Measurements from ENCODE around the gene CARNS1. TPM values are rescaled to one million over a fixed set of nuclear protein-coding genes. Genes with fewer than 3 reads are reported as not detected.
A peak's percentile ranks its signal among the peaks of the same experiment; 100 is the strongest.

Gene CARNS1
- total and polyA plus RNA-seq, 9 of the 15 experiments (the other 6 are each of a cell fraction or from before 2014, with no cell fraction given), result 0.01 to 0.18 (median 0.06) TPM; not detected in 3

DNA sequence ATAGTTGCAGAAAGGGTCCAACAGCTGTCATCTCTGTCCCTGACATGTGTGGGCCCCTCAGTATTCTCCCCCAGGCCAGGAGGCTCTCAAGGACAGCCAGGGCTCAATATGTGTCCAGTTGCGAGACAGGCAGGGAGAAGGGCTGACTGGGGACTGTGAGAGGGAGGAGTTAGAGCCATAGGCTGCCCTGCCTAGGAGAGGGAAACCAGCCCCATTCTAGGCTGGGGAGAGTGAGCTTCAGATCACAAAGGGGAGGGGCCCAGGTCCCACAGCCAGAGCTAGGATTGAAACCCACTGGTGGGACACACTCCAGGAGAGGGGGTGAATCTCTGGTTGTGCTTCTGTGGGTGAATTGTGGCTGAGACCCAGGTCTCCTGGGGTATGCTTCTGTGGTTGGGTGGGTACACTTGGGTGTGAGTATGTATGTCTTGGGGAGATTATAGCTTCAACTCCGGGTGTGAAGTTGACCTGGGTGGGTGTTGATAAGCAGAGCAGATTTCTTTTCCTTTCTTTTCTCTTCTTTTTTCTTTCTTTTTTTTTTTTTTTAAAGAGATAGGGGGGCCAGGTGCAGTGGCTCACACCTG is 2.1 kb upstream of the CARNS1 start:
- ChIA-PET POLR2A (interaction anchor here (0.5 to 3.0 kb wide), 8 partner anchors 9 to 94 kb away, joined by 3 to 19 read pairs (median 4); partner anchors contain the start of genes PPP1CA and RPS6KB2), CTCF (ENCODE audit: low intra/inter-chr PET ratio) (no interaction called here)
- no peaks in the 10 kb centered on the region for H3K79me2 ChIP-seq (ENCODE audit: control insufficient read depth, insufficient read depth, low read length)
- H3K36me3 ChIP-seq (ENCODE audit: control insufficient read depth, insufficient read depth, low read length), result no peaks in the 10 kb centered on the region
- no peak overlapping the region for H3K4me3 ChIP-seq
- in situ Hi-C loops (cut with MboI), result no loop called here
- no peaks in the 10 kb centered on the region for H3K9me1 ChIP-seq (ENCODE audit: control insufficient read depth, insufficient read depth, low read length)
- no peaks in the 10 kb centered on the region; the same call in 1 of the 2 replicates for H4K20me1 ChIP-seq (replicated peaks; ENCODE audit: control insufficient read depth, insufficient read depth, low read length)
- intact Hi-C loops (cut with micrococcal nuclease), result no loop called here
- BruUV-seq (replicated peaks), result no TSS peak
- DNase-seq (ENCODE audit: extremely low read depth in 1 of 4, low spot score in 3 of 4), result peak in 2 of 4 experiments; percentile 37 to 55
- H3K4me2 ChIP-seq (ENCODE audit: insufficient read depth, low read length), result peak overlapping the region; percentile 25
- no peaks in the 10 kb centered on the region for H3K27me3 ChIP-seq (ENCODE audit: control insufficient read depth in 2 of 2, insufficient read depth in 2 of 2, low read length in 2 of 2)
- WGBS (ENCODE audit: insufficient coverage, low coverage, missing lambda C conversion rate), result 10% methylated on average over 2 of the region's 2 CpGs
- no peak overlapping the region; the same call in 2 of the 3 replicates for H3K27ac ChIP-seq (ENCODE audit: extremely low read depth, low read depth, low read length)
- H3K4me1 ChIP-seq (replicated peaks in 1 of 2; ENCODE audit: control insufficient read depth in 2 of 2, insufficient read depth in 2 of 2, low read length in 2 of 2), result peaks cover 21 to 65% of the 10 kb centered on the region in 2 experiments
- ATAC-seq, result peak; percentile 77
- peak overlapping the region; percentile 32; the same call in 1 of the 2 replicates for H2AFZ ChIP-seq (ENCODE audit: low read depth, low read length)
- FAIRE-seq, result peak; percentile 83
- no peaks in the 10 kb centered on the region for H3K9me3 ChIP-seq (replicated peaks; ENCODE audit: control insufficient read depth, insufficient read depth, low read depth, low read length)
- H3K9ac ChIP-seq (ENCODE audit: insufficient read depth in 1 of 2, low read depth in 2 of 2, low read length in 2 of 2), result peak overlapping the region in 1 of 2 experiments; percentile 68; a peak in 1 of 4 replicates
- TF ChIP-seq CBFA2T2 (conservative IDR thresholded peaks at IDR 0.05) (peak; percentile 27; the same call in 1 of the 2 replicates), TAL1 (IDR thresholded peaks at IDR 0.05) (peak; percentile 31; the same call in 1 of the 2 replicates), TEAD2 (tag; IDR thresholded peaks at IDR 0.05) (no peak), HMG20B (CRISPR knock-in tag; IDR thresholded peaks at IDR 0.05) (no peak), ZNF384 (IDR thresholded peaks at IDR 0.05; ENCODE audit: low read depth, low read length) (0 out of 2 replicates have a peak, but pooled peaks have one; percentile 24), CBFA2T3 (IDR thresholded peaks at IDR 0.05) (peak; percentile 71), MAFF (IDR thresholded peaks at IDR 0.05; ENCODE audit: low read length) (no peak), ZNF239 (CRISPR knock-in tag; IDR thresholded peaks at IDR 0.05) (no peak)
- TF ChIP-seq, protein P1, sequence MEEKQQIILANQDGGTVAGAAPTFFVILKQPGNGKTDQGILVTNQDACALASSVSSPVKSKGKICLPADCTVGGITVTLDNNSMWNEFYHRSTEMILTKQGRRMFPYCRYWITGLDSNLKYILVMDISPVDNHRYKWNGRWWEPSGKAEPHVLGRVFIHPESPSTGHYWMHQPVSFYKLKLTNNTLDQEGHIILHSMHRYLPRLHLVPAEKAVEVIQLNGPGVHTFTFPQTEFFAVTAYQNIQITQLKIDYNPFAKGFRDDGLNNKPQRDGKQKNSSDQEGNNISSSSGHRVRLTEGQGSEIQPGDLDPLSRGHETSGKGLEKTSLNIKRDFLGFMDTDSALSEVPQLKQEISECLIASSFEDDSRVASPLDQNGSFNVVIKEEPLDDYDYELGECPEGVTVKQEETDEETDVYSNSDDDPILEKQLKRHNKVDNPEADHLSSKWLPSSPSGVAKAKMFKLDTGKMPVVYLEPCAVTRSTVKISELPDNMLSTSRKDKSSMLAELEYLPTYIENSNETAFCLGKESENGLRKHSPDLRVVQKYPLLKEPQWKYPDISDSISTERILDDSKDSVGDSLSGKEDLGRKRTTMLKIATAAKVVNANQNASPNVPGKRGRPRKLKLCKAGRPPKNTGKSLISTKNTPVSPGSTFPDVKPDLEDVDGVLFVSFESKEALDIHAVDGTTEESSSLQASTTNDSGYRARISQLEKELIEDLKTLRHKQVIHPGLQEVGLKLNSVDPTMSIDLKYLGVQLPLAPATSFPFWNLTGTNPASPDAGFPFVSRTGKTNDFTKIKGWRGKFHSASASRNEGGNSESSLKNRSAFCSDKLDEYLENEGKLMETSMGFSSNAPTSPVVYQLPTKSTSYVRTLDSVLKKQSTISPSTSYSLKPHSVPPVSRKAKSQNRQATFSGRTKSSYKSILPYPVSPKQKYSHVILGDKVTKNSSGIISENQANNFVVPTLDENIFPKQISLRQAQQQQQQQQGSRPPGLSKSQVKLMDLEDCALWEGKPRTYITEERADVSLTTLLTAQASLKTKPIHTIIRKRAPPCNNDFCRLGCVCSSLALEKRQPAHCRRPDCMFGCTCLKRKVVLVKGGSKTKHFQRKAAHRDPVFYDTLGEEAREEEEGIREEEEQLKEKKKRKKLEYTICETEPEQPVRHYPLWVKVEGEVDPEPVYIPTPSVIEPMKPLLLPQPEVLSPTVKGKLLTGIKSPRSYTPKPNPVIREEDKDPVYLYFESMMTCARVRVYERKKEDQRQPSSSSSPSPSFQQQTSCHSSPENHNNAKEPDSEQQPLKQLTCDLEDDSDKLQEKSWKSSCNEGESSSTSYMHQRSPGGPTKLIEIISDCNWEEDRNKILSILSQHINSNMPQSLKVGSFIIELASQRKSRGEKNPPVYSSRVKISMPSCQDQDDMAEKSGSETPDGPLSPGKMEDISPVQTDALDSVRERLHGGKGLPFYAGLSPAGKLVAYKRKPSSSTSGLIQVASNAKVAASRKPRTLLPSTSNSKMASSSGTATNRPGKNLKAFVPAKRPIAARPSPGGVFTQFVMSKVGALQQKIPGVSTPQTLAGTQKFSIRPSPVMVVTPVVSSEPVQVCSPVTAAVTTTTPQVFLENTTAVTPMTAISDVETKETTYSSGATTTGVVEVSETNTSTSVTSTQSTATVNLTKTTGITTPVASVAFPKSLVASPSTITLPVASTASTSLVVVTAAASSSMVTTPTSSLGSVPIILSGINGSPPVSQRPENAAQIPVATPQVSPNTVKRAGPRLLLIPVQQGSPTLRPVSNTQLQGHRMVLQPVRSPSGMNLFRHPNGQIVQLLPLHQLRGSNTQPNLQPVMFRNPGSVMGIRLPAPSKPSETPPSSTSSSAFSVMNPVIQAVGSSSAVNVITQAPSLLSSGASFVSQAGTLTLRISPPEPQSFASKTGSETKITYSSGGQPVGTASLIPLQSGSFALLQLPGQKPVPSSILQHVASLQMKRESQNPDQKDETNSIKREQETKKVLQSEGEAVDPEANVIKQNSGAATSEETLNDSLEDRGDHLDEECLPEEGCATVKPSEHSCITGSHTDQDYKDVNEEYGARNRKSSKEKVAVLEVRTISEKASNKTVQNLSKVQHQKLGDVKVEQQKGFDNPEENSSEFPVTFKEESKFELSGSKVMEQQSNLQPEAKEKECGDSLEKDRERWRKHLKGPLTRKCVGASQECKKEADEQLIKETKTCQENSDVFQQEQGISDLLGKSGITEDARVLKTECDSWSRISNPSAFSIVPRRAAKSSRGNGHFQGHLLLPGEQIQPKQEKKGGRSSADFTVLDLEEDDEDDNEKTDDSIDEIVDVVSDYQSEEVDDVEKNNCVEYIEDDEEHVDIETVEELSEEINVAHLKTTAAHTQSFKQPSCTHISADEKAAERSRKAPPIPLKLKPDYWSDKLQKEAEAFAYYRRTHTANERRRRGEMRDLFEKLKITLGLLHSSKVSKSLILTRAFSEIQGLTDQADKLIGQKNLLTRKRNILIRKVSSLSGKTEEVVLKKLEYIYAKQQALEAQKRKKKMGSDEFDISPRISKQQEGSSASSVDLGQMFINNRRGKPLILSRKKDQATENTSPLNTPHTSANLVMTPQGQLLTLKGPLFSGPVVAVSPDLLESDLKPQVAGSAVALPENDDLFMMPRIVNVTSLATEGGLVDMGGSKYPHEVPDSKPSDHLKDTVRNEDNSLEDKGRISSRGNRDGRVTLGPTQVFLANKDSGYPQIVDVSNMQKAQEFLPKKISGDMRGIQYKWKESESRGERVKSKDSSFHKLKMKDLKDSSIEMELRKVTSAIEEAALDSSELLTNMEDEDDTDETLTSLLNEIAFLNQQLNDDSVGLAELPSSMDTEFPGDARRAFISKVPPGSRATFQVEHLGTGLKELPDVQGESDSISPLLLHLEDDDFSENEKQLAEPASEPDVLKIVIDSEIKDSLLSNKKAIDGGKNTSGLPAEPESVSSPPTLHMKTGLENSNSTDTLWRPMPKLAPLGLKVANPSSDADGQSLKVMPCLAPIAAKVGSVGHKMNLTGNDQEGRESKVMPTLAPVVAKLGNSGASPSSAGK (IDR thresholded peaks at IDR 0.05), result no peak

Measured in K562 (cell line).